Activated T-helper 9 cell treated with anti-CD3 and anti-CD28 coated beads, Interleukin-2, amount 50 U/mL, for 16 hours (primary cell): Measurements from ENCODE around the gene SIK2.
"Not testable (repeated sequence)": the region's sequence is repeated elsewhere in the genome, so short reads cannot be mapped to it uniquely, and the experiment has no call there.

Experiments used
- DNase-seq: peaks from one replicate; pipeline ENCODE4 v3.0.0-alpha.2; 2020; ENCODE audit warnings: low read depth

The SIK2 gene

GRCh38 chr11:111699579-111700156 lies 97.4 kb downstream of the SIK2 start:
- no peak for DNase-seq

- no peak for DNase-seq
These were observed 97.9 kb downstream of the SIK2 start for GRCh38 chr11:111700162-111700561.

GRCh38 chr11:111702623-111703022 lies 100.4 kb downstream of the SIK2 start:
- DNase-seq: no peak

GRCh38 chr11:111703576-111703975 lies 101.3 kb downstream of the SIK2 start:
- no peak for DNase-seq

GRCh38 chr11:111707039-111707690 lies 104.9 kb downstream of the SIK2 start:
- DNase-seq: no peak

- no peak for DNase-seq
These were observed 105.4 kb downstream of the SIK2 start for GRCh38 chr11:111707691-111708067.

- no peak for DNase-seq
These were observed 112.3 kb downstream of the SIK2 start for GRCh38 chr11:111714522-111714921.

- no peak for DNase-seq
These were observed 113.0 kb downstream of the SIK2 start for GRCh38 chr11:111715142-111715816.

- not testable (repeated sequence) for DNase-seq
These were observed 115.4 kb downstream of the SIK2 start for GRCh38 chr11:111717660-111718059.

GRCh38 chr11:111718436-111718835 lies 116.2 kb downstream of the SIK2 start:
- DNase-seq: no peak

- DNase-seq: no peak
These were observed 116.6 kb downstream of the SIK2 start for GRCh38 chr11:111718859-111719258.

- DNase-seq: no peak
These were observed 117.1 kb downstream of the SIK2 start for GRCh38 chr11:111719379-111719778.

- no peak for DNase-seq
These were observed 118.7 kb downstream of the SIK2 start for GRCh38 chr11:111720801-111721494.

- no peak for DNase-seq
These were observed 120.3 kb downstream of the SIK2 start for GRCh38 chr11:111722501-111722900.

- DNase-seq: no peak
These were observed 121.3 kb downstream of the SIK2 start for GRCh38 chr11:111723595-111723994.

- DNase-seq: no peak
These were observed 122.4 kb downstream of the SIK2 start for GRCh38 chr11:111724615-111725129.

- DNase-seq: no peak
These were observed 123.4 kb downstream of the SIK2 start for GRCh38 chr11:111725621-111726020.

GRCh38 chr11:111726301-111726713 lies 124.1 kb downstream of the SIK2 start:
- DNase-seq: no peak

GRCh38 chr11:111727431-111727830 lies 125.2 kb downstream of the SIK2 start:
- no peak for DNase-seq

GRCh38 chr11:111729071-111729830 lies 127.0 kb downstream of the SIK2 start:
- no peak for DNase-seq

- DNase-seq: no peak
These were observed 127.6 kb downstream of the SIK2 start for GRCh38 chr11:111729831-111730311.
